Measurements from ENCODE around the gene PDYN. TPM values are rescaled to one million over a fixed set of nuclear protein-coding genes. Genes with fewer than 3 reads are reported as not detected.

PDYN gene
- total RNA-seq, 1 experiment from 2014 or later: not detected

- no peak for TF ChIP-seq CTCF (conservative IDR thresholded peaks at IDR 0.05; ENCODE audit: low read depth, low read length)
- TF ChIP-seq EZH2 (IDR thresholded peaks at IDR 0.05; ENCODE audit: borderline replicate concordance, low read depth, low read length, poor library complexity, severe bottlenecking): no peak
- H3K27ac ChIP-seq (ENCODE audit: low read depth, low read length, poor library complexity, severe bottlenecking): no peak overlapping the region
- POLR2A ChIA-PET (ENCODE audit: low non-redundant PET): no interaction called here
- CTCF ChIA-PET: no interaction called here
- no peaks in the 10 kb centered on the region for H3K4me1 ChIP-seq (ENCODE audit: insufficient read depth, low read length, poor library complexity, severe bottlenecking)
- H3K4me3 ChIP-seq (ENCODE audit: low read depth, low read length, poor library complexity, severe bottlenecking): no peak overlapping the region
- DNase-seq (ENCODE audit: low spot score): no peak
- H3K27me3 ChIP-seq (replicated peaks; ENCODE audit: insufficient read depth, low read depth, low read length, poor library complexity): peaks cover 8% of the 10 kb centered on the region
- no peaks in the 10 kb centered on the region for H3K36me3 ChIP-seq (ENCODE audit: insufficient read depth, low read length, poor library complexity, severe bottlenecking)
- no peaks in the 10 kb centered on the region for H3K9me3 ChIP-seq (ENCODE audit: low read depth, low read length, poor library complexity, severe bottlenecking)
- intact Hi-C loops (cut with micrococcal nuclease; ENCODE audit: unreplicated experiment): no loop called here
- BruUV-seq (replicated peaks): no TSS peak
Observed at GRCh38 chr20:1983301-1983700, 10.6 kb downstream of the PDYN start.

- ChIA-PET POLR2A (ENCODE audit: low non-redundant PET) (no interaction called here), CTCF (no interaction called here)
- intact Hi-C loops (cut with micrococcal nuclease; ENCODE audit: unreplicated experiment): no loop called here
- no peak for DNase-seq (ENCODE audit: low spot score)
- H3K4me1 ChIP-seq (ENCODE audit: insufficient read depth, low read length, poor library complexity, severe bottlenecking): no peaks in the 10 kb centered on the region
- no peaks in the 10 kb centered on the region for H3K36me3 ChIP-seq (ENCODE audit: insufficient read depth, low read length, poor library complexity, severe bottlenecking)
- H3K27me3 ChIP-seq (replicated peaks; ENCODE audit: insufficient read depth, low read depth, low read length, poor library complexity): peaks cover 7% of the 10 kb centered on the region
- no peak overlapping the region for H3K27ac ChIP-seq (ENCODE audit: low read depth, low read length, poor library complexity, severe bottlenecking)
- H3K9me3 ChIP-seq (ENCODE audit: low read depth, low read length, poor library complexity, severe bottlenecking): no peaks in the 10 kb centered on the region
- no peak for TF ChIP-seq EZH2 (IDR thresholded peaks at IDR 0.05; ENCODE audit: borderline replicate concordance, low read depth, low read length, poor library complexity, severe bottlenecking)
- no peak overlapping the region for H3K4me3 ChIP-seq (ENCODE audit: low read depth, low read length, poor library complexity, severe bottlenecking)
- BruUV-seq (replicated peaks): no TSS peak
Observed at GRCh38 chr20:1982686-1983085, 11.2 kb downstream of the PDYN start.

- H3K4me1 ChIP-seq (ENCODE audit: insufficient read depth, low read length, poor library complexity, severe bottlenecking): no peaks in the 10 kb centered on the region
- ChIA-PET POLR2A (ENCODE audit: low non-redundant PET) (no interaction called here), CTCF (no interaction called here)
- H3K27me3 ChIP-seq (replicated peaks; ENCODE audit: insufficient read depth, low read depth, low read length, poor library complexity): peaks cover 3% of the 10 kb centered on the region
- H3K27ac ChIP-seq (ENCODE audit: low read depth, low read length, poor library complexity, severe bottlenecking): no peak overlapping the region
- intact Hi-C loops (cut with micrococcal nuclease; ENCODE audit: unreplicated experiment): no loop called here
- no TSS peak for BruUV-seq (replicated peaks)
- DNase-seq (ENCODE audit: low spot score): no peak
- no peaks in the 10 kb centered on the region for H3K36me3 ChIP-seq (ENCODE audit: insufficient read depth, low read length, poor library complexity, severe bottlenecking)
- TF ChIP-seq CTCF (conservative IDR thresholded peaks at IDR 0.05; ENCODE audit: low read depth, low read length) (no peak), EZH2 (IDR thresholded peaks at IDR 0.05; ENCODE audit: borderline replicate concordance, low read depth, low read length, poor library complexity, severe bottlenecking) (no peak)
- H3K4me3 ChIP-seq (ENCODE audit: low read depth, low read length, poor library complexity, severe bottlenecking): no peak overlapping the region
- no peaks in the 10 kb centered on the region for H3K9me3 ChIP-seq (ENCODE audit: low read depth, low read length, poor library complexity, severe bottlenecking)
Observed at GRCh38 chr20:1979106-1979778, 14.6 kb downstream of the PDYN start.

- Histone ChIP-seq H3K4me3 (ENCODE audit: low read depth, low read length, poor library complexity, severe bottlenecking) (no peak overlapping the region), H3K36me3 (ENCODE audit: insufficient read depth, low read length, poor library complexity, severe bottlenecking) (no peaks in the 10 kb centered on the region), H3K9me3 (ENCODE audit: low read depth, low read length, poor library complexity, severe bottlenecking) (no peaks in the 10 kb centered on the region), H3K4me1 (ENCODE audit: insufficient read depth, low read length, poor library complexity, severe bottlenecking) (no peaks in the 10 kb centered on the region), H3K27me3 (replicated peaks; ENCODE audit: insufficient read depth, low read depth, low read length, poor library complexity) (peaks cover 3% of the 10 kb centered on the region), H3K27ac (ENCODE audit: low read depth, low read length, poor library complexity, severe bottlenecking) (no peak overlapping the region)
- intact Hi-C loops (cut with micrococcal nuclease; ENCODE audit: unreplicated experiment): no loop called here
- TF ChIP-seq CTCF (conservative IDR thresholded peaks at IDR 0.05; ENCODE audit: low read depth, low read length) (no peak), EZH2 (IDR thresholded peaks at IDR 0.05; ENCODE audit: borderline replicate concordance, low read depth, low read length, poor library complexity, severe bottlenecking) (no peak)
- no TSS peak for BruUV-seq (replicated peaks)
- DNase-seq (ENCODE audit: low spot score): no peak
- ChIA-PET CTCF (no interaction called here), POLR2A (ENCODE audit: low non-redundant PET) (no interaction called here)
Observed at GRCh38 chr20:1975291-1975690, 18.6 kb downstream of the PDYN start.
